Stimulated activated naive CD8-positive, alpha-beta T cell treated with anti-CD3 and anti-CD28 coated beads, Interleukin-15, Interleukin-2, amounts not matched to agents 100 ng/mL and 50 ng/mL, for 24 hours (primary cell): ENCODE results near the gene GNG12.

Source experiments
- H3K27ac Mint-ChIP-seq: one replicate; pipeline ENCODE4 v1.8.0; 2021; ENCODE audit warnings: mild to moderate bottlenecking, mixed read lengths
- H3K27me3 Mint-ChIP-seq: one replicate; pipeline ENCODE4 v1.8.0; 2021; ENCODE audit warnings: mixed read lengths
- H3K36me3 Mint-ChIP-seq: one replicate; pipeline ENCODE4 v1.8.0; 2021; ENCODE audit warnings: low read depth, mixed read lengths
- H3K4me1 Mint-ChIP-seq: one replicate; pipeline ENCODE4 v1.8.0; 2021; ENCODE audit warnings: low read depth, mixed read lengths
- H3K4me3 Mint-ChIP-seq: one replicate; pipeline ENCODE4 v1.8.0; 2021; ENCODE audit warnings: mild to moderate bottlenecking, mixed read lengths
- H3K9me3 Mint-ChIP-seq: one replicate; pipeline ENCODE4 v1.8.0; 2021; ENCODE audit warnings: mixed read lengths

The GNG12 gene

DNA sequence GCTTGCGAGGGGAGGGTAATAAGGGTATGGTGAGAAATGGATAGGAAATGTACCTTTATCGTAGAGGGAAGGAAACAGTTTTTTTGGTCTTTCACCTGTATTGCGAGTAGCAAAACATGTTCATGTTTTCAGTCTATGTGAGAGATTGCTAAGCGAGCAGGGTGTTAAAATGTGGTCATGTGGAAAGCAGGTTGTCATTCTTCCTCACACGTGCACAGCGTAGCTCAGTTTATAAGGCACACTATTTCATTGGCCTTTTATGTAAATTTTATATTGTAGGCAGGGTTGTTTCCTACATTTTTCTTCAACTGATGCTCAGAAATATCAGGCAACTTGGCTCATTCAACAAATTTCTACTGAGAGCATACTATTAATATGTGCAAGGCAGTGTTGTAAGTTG is 18.5 kb upstream of the GNG12 start:
- H3K9me3 Mint-ChIP-seq, result no peaks in the 10 kb centered on the region

GRCh38 chr1:67850611-67851075 is 17.4 kb upstream of the GNG12 start:
- Mint-ChIP-seq H3K9me3 (no peaks in the 10 kb centered on the region), H3K36me3 (no peaks in the 10 kb centered on the region), H3K27me3 (peaks cover 30% of the 10 kb centered on the region), H3K27ac (no peak overlapping the region), H3K4me3 (no peak overlapping the region), H3K4me1 (no peaks in the 10 kb centered on the region)

More for the DNA sequence above, 18.5 kb upstream of the GNG12 start:
- Mint-ChIP-seq H3K27me3 (peaks cover 30% of the 10 kb centered on the region), H3K4me3 (no peak overlapping the region), H3K4me1 (no peaks in the 10 kb centered on the region), H3K36me3 (no peaks in the 10 kb centered on the region), H3K27ac (no peak overlapping the region)

- Mint-ChIP-seq H3K4me1 (no peaks in the 10 kb centered on the region), H3K36me3 (no peaks in the 10 kb centered on the region), H3K27me3 (peaks cover 27% of the 10 kb centered on the region), H3K4me3 (no peak overlapping the region), H3K27ac (no peak overlapping the region), H3K9me3 (no peaks in the 10 kb centered on the region)
Measured at GRCh38 chr1:67850151-67850551, 16.9 kb upstream of the GNG12 start.

GRCh38 chr1:67847466-67847865 is 14.2 kb upstream of the GNG12 start:
- no peaks in the 10 kb centered on the region for H3K36me3 Mint-ChIP-seq
- no peak overlapping the region for H3K27ac Mint-ChIP-seq
- peaks cover 40% of the 10 kb centered on the region for H3K27me3 Mint-ChIP-seq
- no peaks in the 10 kb centered on the region for H3K4me1 Mint-ChIP-seq
- no peaks in the 10 kb centered on the region for H3K9me3 Mint-ChIP-seq
- H3K4me3 Mint-ChIP-seq, result no peak overlapping the region

GRCh38 chr1:67846538-67846937 is 13.3 kb upstream of the GNG12 start:
- H3K9me3 Mint-ChIP-seq, result no peaks in the 10 kb centered on the region

GRCh38 chr1:67844988-67845387 is 11.7 kb upstream of the GNG12 start:
- no peaks in the 10 kb centered on the region for H3K36me3 Mint-ChIP-seq
- peaks cover 39% of the 10 kb centered on the region for H3K27me3 Mint-ChIP-seq
- H3K4me1 Mint-ChIP-seq, result no peaks in the 10 kb centered on the region
- no peak overlapping the region for H3K4me3 Mint-ChIP-seq
- H3K27ac Mint-ChIP-seq, result no peak overlapping the region
- H3K9me3 Mint-ChIP-seq, result no peaks in the 10 kb centered on the region

More at GRCh38 chr1:67846538-67846937, 13.3 kb upstream of the GNG12 start:
- Mint-ChIP-seq H3K27ac (no peak overlapping the region), H3K36me3 (no peaks in the 10 kb centered on the region), H3K4me1 (no peaks in the 10 kb centered on the region), H3K27me3 (peaks cover 40% of the 10 kb centered on the region), H3K4me3 (no peak overlapping the region)

GRCh38 chr1:67843746-67844145 is 10.5 kb upstream of the GNG12 start:
- H3K9me3 Mint-ChIP-seq, result no peaks in the 10 kb centered on the region
- H3K36me3 Mint-ChIP-seq, result no peaks in the 10 kb centered on the region
- no peak overlapping the region for H3K27ac Mint-ChIP-seq
- peaks cover 42% of the 10 kb centered on the region for H3K27me3 Mint-ChIP-seq
- H3K4me3 Mint-ChIP-seq, result no peak overlapping the region
- no peaks in the 10 kb centered on the region for H3K4me1 Mint-ChIP-seq

DNA sequence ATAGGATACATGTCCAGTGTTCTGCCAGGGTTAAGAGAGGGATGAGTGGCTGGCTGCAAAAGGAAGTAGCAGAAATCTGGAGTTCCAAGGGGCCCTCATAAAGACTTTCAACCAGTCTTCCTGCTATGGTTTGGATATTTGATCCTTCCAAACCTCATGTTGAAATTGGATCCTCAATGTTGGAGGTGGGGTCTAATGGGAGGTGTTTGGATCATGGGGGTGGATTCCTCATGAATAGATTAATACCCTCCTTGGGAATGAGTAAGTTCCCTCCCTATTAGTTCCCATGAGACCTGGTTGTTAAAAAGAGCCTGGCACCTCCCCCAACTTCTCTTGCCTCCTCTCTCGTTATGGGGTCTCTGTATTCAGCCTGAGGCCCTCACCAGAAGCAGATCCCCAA is 10.1 kb upstream of the GNG12 start:
- Mint-ChIP-seq H3K9me3 (no peaks in the 10 kb centered on the region), H3K27me3 (peaks cover 42% of the 10 kb centered on the region), H3K4me3 (no peak overlapping the region), H3K27ac (no peak overlapping the region), H3K4me1 (no peaks in the 10 kb centered on the region), H3K36me3 (no peaks in the 10 kb centered on the region)

DNA sequence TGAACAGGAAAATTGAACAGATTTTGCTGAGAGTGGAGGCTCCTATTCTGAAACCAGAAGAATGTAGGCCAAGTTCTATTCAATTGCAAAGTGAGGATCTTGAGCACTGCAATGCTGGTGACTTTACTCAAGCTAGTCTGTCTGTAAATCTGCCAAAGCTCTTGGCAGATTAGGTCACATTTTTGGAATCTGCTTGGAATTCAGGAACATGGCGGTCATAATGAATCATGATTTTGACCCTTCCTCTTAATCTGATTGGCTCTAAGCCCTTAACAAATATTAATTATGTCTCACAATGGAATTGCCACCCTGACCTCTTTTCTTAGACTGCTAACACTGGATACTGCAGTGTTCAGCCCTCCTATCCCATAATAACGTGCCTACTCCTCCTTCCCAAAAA is 7.2 kb upstream of the GNG12 start:
- Mint-ChIP-seq H3K27ac (no peak overlapping the region), H3K4me3 (no peak overlapping the region), H3K9me3 (no peaks in the 10 kb centered on the region), H3K4me1 (no peaks in the 10 kb centered on the region), H3K36me3 (no peaks in the 10 kb centered on the region), H3K27me3 (peaks cover 62% of the 10 kb centered on the region)

DNA sequence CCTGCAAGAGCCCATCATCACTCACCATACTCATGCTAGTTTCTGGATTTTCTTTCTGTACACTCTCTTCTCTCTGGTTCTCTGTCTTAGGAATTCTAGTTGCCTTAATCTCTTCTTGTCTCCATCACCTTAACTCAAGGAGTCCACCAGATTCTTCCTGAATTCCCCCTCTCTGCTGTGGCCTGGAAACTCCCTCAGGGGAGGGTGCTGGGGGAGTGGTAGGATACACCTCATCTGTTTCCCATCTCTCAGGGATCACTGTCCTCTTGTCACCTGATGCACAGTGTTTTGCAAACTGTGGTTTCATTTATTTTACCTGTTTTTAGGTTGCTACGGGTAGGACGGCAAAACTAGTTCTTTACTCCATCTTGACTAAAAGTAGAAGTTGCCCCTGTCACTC is 6.6 kb upstream of the GNG12 start:
- Mint-ChIP-seq H3K9me3 (no peaks in the 10 kb centered on the region), H3K4me3 (no peak overlapping the region), H3K4me1 (no peaks in the 10 kb centered on the region), H3K36me3 (no peaks in the 10 kb centered on the region), H3K27me3 (peaks cover 61% of the 10 kb centered on the region), H3K27ac (no peak overlapping the region)

DNA sequence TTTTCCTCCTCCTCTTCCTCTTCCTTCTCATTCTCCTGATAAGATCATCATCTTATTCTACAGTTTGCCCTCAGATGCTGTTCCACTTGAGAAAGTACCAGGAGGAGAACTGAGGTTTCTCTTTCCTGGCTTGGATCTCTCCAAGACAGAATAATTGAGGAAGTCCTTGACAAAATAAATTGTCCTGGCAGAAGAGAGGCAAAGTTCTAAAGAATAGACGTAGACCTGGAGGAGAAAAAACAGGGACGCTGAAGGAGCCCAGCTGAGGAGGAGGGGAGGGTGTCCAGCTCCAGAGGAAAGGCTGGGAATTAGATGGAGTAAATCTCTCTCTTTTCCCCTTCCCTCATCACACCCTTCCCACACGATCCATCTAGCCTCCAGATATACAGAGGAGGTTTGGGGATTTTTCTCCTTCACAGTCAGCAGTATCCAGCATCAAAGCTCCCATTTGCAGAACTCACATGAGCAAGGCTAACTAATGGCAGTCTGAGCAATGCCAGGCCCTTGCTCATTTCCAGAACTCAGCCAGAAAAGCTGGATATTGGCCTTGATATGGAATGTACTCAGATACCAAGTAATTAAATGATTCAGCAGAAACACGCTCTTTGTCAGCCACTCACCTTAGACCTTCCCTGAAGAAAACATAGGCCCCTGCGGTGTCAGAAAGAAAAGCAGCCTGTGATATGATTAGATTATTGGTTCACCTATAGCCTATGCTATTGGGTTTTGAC is 5.1 kb upstream of the GNG12 start:
- Mint-ChIP-seq H3K36me3 (no peaks in the 10 kb centered on the region), H3K27me3 (peaks cover 70% of the 10 kb centered on the region), H3K4me1 (peaks cover 11% of the 10 kb centered on the region), H3K27ac (no peak overlapping the region), H3K9me3 (no peaks in the 10 kb centered on the region), H3K4me3 (no peak overlapping the region)

GRCh38 chr1:67836769-67837168 is 3.5 kb upstream of the GNG12 start:
- Mint-ChIP-seq H3K27ac (no peak overlapping the region), H3K9me3 (no peaks in the 10 kb centered on the region), H3K27me3 (peaks cover 70% of the 10 kb centered on the region), H3K4me1 (peaks cover 19% of the 10 kb centered on the region), H3K4me3 (no peak overlapping the region), H3K36me3 (no peaks in the 10 kb centered on the region)

DNA sequence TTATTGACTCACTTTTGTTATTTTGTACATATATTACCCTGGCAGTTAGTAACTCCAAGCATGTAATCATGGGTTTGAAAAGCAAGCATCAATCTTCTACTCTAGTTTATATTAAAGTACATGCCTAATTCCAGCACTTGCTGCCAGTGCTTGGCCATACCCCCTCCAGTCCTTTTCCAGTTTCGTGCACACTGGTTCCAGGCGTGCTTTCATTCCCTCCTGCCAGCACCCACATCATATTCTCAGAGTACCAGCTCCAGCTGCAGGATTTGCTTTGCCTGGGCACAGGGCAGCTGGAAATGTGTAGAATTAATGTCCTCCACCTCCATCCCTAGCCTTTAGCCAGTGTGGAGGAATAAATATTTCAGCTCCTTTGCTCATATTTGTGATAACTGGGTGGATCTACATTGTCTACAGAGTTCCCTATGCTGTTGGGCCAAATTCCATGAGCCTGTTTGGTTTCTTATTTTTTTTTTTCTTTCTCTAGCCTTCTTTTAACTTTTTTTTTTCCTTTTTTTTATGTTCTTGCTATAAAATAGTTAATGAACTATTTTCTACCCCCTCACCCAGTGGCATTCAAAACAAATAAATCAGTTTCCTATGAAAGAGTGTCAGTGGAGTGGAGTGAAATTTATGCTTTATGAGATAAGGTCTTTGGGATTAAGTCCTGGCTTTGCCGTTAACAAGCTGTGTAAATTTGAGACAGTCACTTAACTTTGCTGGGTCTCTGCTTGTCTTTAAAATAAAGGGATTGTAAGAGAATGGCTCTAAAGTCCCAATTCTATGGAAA is 2.6 kb upstream of the GNG12 start:
- H3K27ac Mint-ChIP-seq, result no peak overlapping the region
- no peak overlapping the region for H3K4me3 Mint-ChIP-seq
- H3K4me1 Mint-ChIP-seq, result peaks cover 21% of the 10 kb centered on the region
- H3K27me3 Mint-ChIP-seq, result peaks cover 78% of the 10 kb centered on the region
- no peaks in the 10 kb centered on the region for H3K36me3 Mint-ChIP-seq
- H3K9me3 Mint-ChIP-seq, result no peaks in the 10 kb centered on the region

DNA sequence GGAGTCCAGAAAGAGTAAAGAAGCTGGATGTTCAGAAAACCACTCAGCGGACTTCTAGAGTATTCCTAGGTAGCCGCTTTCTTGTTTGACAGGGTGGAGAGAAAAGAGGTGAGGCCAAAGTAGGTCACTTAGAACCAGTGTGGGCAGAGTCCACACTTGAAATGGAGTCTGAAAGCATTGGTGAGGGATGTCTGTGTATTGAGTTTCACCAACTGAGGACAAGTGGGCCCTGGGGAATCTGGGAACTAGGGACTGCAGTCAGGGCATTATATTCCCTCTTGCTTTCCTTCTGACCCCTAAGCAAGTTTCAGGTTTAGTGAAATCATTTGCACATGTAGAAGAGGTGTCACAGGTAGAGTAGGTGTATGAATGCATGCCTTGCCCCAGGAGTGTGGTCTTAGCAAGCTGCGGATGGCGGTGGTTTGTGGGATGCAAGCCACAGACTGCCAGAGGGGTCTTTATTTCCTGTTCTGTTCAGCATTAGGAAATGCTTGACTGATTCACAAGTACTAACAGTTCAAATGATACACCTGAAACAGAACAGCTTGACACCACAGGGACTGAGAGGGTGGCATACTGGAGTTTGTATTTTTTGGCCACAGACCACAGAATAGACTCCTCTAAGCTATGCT is 1.1 kb upstream of the GNG12 start:
- peaks cover 77% of the 10 kb centered on the region for H3K27me3 Mint-ChIP-seq
- H3K27ac Mint-ChIP-seq, result no peak overlapping the region
- H3K4me3 Mint-ChIP-seq, result no peak overlapping the region
- H3K9me3 Mint-ChIP-seq, result no peaks in the 10 kb centered on the region
- no peaks in the 10 kb centered on the region for H3K36me3 Mint-ChIP-seq
- H3K4me1 Mint-ChIP-seq, result peaks cover 21% of the 10 kb centered on the region

GRCh38 chr1:67833602-67833940 is 304 bp upstream of the GNG12 start:
- H3K27ac Mint-ChIP-seq, result no peak overlapping the region
- no peaks in the 10 kb centered on the region for H3K9me3 Mint-ChIP-seq
- H3K4me1 Mint-ChIP-seq, result peaks cover 21% of the 10 kb centered on the region
- peaks cover 70% of the 10 kb centered on the region for H3K27me3 Mint-ChIP-seq
- H3K4me3 Mint-ChIP-seq, result peak overlapping the region; percentile 60
- H3K36me3 Mint-ChIP-seq, result no peaks in the 10 kb centered on the region
